HEK293T (cell line): ENCODE measurements around the gene CFAP73.

Experiments used
- ARNT ChIP-seq: fragments of 450-650 bp; IDR thresholded peaks from 2 replicates; pipeline ENCODE4 v1.6.1; 2017; ENCODE audit warnings: mild to moderate bottlenecking
- CTBP1 ChIP-seq: fragments of 450-650 bp; IDR thresholded peaks from 2 replicates; pipeline ENCODE4 v1.6.1; 2016; ENCODE audit warnings: borderline replicate concordance
- FOXK2 ChIP-seq: fragments of 450-650 bp; IDR thresholded peaks from 2 replicates; pipeline ENCODE4 v1.6.1; 2016; ENCODE audit warnings: mild to moderate bottlenecking
- SP1 ChIP-seq: fragments of 450-650 bp; IDR thresholded peaks from 2 replicates; pipeline ENCODE4 v1.6.1; 2017
- SUZ12 ChIP-seq: fragments of 450-650 bp; IDR thresholded peaks from 2 replicates; pipeline ENCODE4 v1.6.1; 2016; ENCODE audit warnings: mild to moderate bottlenecking
- ZNF384 ChIP-seq: fragments of 450-650 bp; IDR thresholded peaks from 2 replicates; pipeline ENCODE4 v1.6.1; 2016

DNA sequence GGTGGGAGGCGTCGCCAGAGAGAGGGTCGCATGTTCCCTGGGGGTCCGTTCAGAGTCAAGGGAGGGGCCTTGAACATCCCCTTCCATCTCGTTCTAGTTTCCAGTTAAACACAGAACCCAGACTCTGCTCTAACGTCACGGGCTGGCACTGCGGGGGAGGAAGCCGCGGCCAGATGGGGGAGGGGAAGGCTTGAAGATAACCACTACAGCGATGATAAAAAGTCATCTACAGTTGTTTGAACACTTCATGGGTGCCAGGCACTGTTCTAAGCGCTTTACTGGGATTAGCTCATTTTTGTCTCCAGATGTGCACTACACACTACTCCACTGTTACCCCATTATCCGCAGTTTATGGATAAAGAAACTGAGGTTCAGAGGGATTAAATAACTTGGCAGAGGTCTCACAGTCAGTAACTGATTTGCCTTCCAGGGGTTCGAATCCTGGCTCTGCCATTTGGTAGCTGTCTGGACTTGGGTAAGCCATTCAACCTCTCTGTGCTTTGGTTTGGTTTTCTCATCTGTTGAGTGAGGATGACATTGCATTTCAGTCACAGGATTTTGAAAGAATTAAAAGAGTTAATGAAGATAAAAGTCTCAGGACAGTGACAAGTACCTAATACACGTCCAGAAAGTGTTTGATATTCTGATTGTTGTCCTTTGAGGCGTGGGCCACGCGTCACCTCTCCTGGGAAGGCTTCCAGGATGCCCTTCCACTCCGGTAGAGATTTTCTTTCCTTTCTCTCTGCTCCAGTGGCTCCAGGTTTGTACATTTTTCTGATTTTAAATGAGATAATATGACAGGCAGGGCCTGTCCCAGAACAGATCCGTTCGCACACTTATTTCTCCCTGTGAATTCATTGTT lies 13.2 kb upstream of the CFAP73 start:
- no peak for TF ChIP-seq FOXK2
- no peak for TF ChIP-seq CTBP1
- TF ChIP-seq SUZ12 = no peak
- TF ChIP-seq ZNF384 = no peak
- no peak for TF ChIP-seq SP1
- TF ChIP-seq ARNT = no peak
